Measurements from ENCODE around the gene ZMIZ1. TPM values are rescaled to one million over a fixed set of nuclear protein-coding genes. Genes with fewer than 3 reads are reported as not detected.
A peak's percentile ranks its signal among the peaks of the same experiment; 100 is the strongest.

ZMIZ1 gene
- total and polyA plus RNA-seq, 9 donors: 16.3 to 55.7 (median 38.1) TPM

- no peak overlapping the region for H3K27ac ChIP-seq (ENCODE audit: low read length)
- H3K9me3 ChIP-seq (replicated peaks; ENCODE audit: control insufficient read depth, low read depth, low read length): no peaks in the 10 kb centered on the region
- H3K27me3 ChIP-seq (ENCODE audit: control insufficient read depth, insufficient read depth, low read length): peaks cover 2% of the 10 kb centered on the region
- H3K4me3 ChIP-seq (ENCODE audit: low read length): no peak overlapping the region
- H3K36me3 ChIP-seq (ENCODE audit: control insufficient read depth, insufficient read depth, low read length): no peaks in the 10 kb centered on the region
- DNase-seq: no peak
- peaks cover 8% of the 10 kb centered on the region for H3K4me1 ChIP-seq (ENCODE audit: control insufficient read depth, insufficient read depth, low read length)
- WGBS (ENCODE audit: insufficient coverage): 96% methylated on average over 5 of the region's 7 CpGs
Observed at GRCh38 chr10:79320820-79321493, 252.2 kb downstream of the ZMIZ1 start.

GRCh38 chr10:79321494-79321882 is 252.7 kb downstream of the ZMIZ1 start:
- DNase-seq: no peak
- Histone ChIP-seq H3K27ac (ENCODE audit: low read length) (no peak overlapping the region), H3K36me3 (ENCODE audit: control insufficient read depth, insufficient read depth, low read length) (no peaks in the 10 kb centered on the region), H3K4me3 (ENCODE audit: low read length) (no peak overlapping the region), H3K9me3 (replicated peaks; ENCODE audit: control insufficient read depth, low read depth, low read length) (no peaks in the 10 kb centered on the region), H3K27me3 (ENCODE audit: control insufficient read depth, insufficient read depth, low read length) (peaks cover 2% of the 10 kb centered on the region), H3K4me1 (ENCODE audit: control insufficient read depth, insufficient read depth, low read length) (peaks cover 8% of the 10 kb centered on the region)
- 65% methylated on average over 2 of the region's 2 CpGs for WGBS (ENCODE audit: insufficient coverage)

GRCh38 chr10:79321951-79322350 is 253.2 kb downstream of the ZMIZ1 start:
- peaks cover 8% of the 10 kb centered on the region for H3K4me1 ChIP-seq (ENCODE audit: control insufficient read depth, insufficient read depth, low read length)
- H3K27me3 ChIP-seq (ENCODE audit: control insufficient read depth, insufficient read depth, low read length): peaks cover 2% of the 10 kb centered on the region
- H3K9me3 ChIP-seq (replicated peaks; ENCODE audit: control insufficient read depth, low read depth, low read length): no peaks in the 10 kb centered on the region
- no peak overlapping the region for H3K4me3 ChIP-seq (ENCODE audit: low read length)
- H3K27ac ChIP-seq (ENCODE audit: low read length): no peak overlapping the region
- no peaks in the 10 kb centered on the region for H3K36me3 ChIP-seq (ENCODE audit: control insufficient read depth, insufficient read depth, low read length)
- no peak for DNase-seq

GRCh38 chr10:79322616-79323543 is 254.1 kb downstream of the ZMIZ1 start:
- Histone ChIP-seq H3K27me3 (ENCODE audit: control insufficient read depth, insufficient read depth, low read length) (peaks cover 2% of the 10 kb centered on the region), H3K9me3 (replicated peaks; ENCODE audit: control insufficient read depth, low read depth, low read length) (no peaks in the 10 kb centered on the region), H3K4me3 (ENCODE audit: low read length) (no peak overlapping the region), H3K27ac (ENCODE audit: low read length) (no peak overlapping the region), H3K4me1 (ENCODE audit: control insufficient read depth, insufficient read depth, low read length) (peaks cover 3% of the 10 kb centered on the region), H3K36me3 (ENCODE audit: control insufficient read depth, insufficient read depth, low read length) (no peaks in the 10 kb centered on the region)
- DNase-seq: peak; percentile 65
- WGBS (ENCODE audit: insufficient coverage): 65% methylated on average over 14 of the region's 15 CpGs

- H3K4me1 ChIP-seq (ENCODE audit: control insufficient read depth, insufficient read depth, low read length): peaks cover 3% of the 10 kb centered on the region
- peaks cover 2% of the 10 kb centered on the region for H3K27me3 ChIP-seq (ENCODE audit: control insufficient read depth, insufficient read depth, low read length)
- H3K36me3 ChIP-seq (ENCODE audit: control insufficient read depth, insufficient read depth, low read length): no peaks in the 10 kb centered on the region
- no peaks in the 10 kb centered on the region for H3K9me3 ChIP-seq (replicated peaks; ENCODE audit: control insufficient read depth, low read depth, low read length)
- no peak overlapping the region for H3K27ac ChIP-seq (ENCODE audit: low read length)
- no peak overlapping the region for H3K4me3 ChIP-seq (ENCODE audit: low read length)
- no peak for DNase-seq
- 83% methylated on average over 1 of the region's 1 CpG for WGBS (ENCODE audit: insufficient coverage)
Observed at GRCh38 chr10:79323602-79324001, 254.8 kb downstream of the ZMIZ1 start.

GRCh38 chr10:79324032-79324695 is 255.4 kb downstream of the ZMIZ1 start:
- Histone ChIP-seq H3K27ac (ENCODE audit: low read length) (no peak overlapping the region), H3K27me3 (ENCODE audit: control insufficient read depth, insufficient read depth, low read length) (peaks cover 2% of the 10 kb centered on the region), H3K9me3 (replicated peaks; ENCODE audit: control insufficient read depth, low read depth, low read length) (no peaks in the 10 kb centered on the region), H3K36me3 (ENCODE audit: control insufficient read depth, insufficient read depth, low read length) (no peaks in the 10 kb centered on the region), H3K4me1 (ENCODE audit: control insufficient read depth, insufficient read depth, low read length) (peaks cover 3% of the 10 kb centered on the region), H3K4me3 (ENCODE audit: low read length) (no peak overlapping the region)
- no peak for DNase-seq
- 80% methylated on average over 5 of the region's 10 CpGs for WGBS (ENCODE audit: insufficient coverage)

GRCh38 chr10:79326361-79327089 is 257.8 kb downstream of the ZMIZ1 start:
- H3K4me1 ChIP-seq (ENCODE audit: control insufficient read depth, insufficient read depth, low read length): peaks cover 3% of the 10 kb centered on the region
- no peak overlapping the region for H3K4me3 ChIP-seq (ENCODE audit: low read length)
- H3K27ac ChIP-seq (ENCODE audit: low read length): no peak overlapping the region
- H3K9me3 ChIP-seq (replicated peaks; ENCODE audit: control insufficient read depth, low read depth, low read length): no peaks in the 10 kb centered on the region
- no peaks in the 10 kb centered on the region for H3K36me3 ChIP-seq (ENCODE audit: control insufficient read depth, insufficient read depth, low read length)
- WGBS (ENCODE audit: insufficient coverage): 90% methylated on average over 2 of the region's 3 CpGs
- no peak for DNase-seq
- no peaks in the 10 kb centered on the region for H3K27me3 ChIP-seq (ENCODE audit: control insufficient read depth, insufficient read depth, low read length)

GRCh38 chr10:79327090-79327457 is 258.3 kb downstream of the ZMIZ1 start:
- H3K27ac ChIP-seq (ENCODE audit: low read length): no peak overlapping the region
- no peak overlapping the region for H3K4me3 ChIP-seq (ENCODE audit: low read length)
- no peaks in the 10 kb centered on the region for H3K9me3 ChIP-seq (replicated peaks; ENCODE audit: control insufficient read depth, low read depth, low read length)
- WGBS (ENCODE audit: insufficient coverage): 75% methylated on average over 8 of the region's 8 CpGs
- no peaks in the 10 kb centered on the region for H3K36me3 ChIP-seq (ENCODE audit: control insufficient read depth, insufficient read depth, low read length)
- no peaks in the 10 kb centered on the region for H3K27me3 ChIP-seq (ENCODE audit: control insufficient read depth, insufficient read depth, low read length)
- H3K4me1 ChIP-seq (ENCODE audit: control insufficient read depth, insufficient read depth, low read length): peaks cover 3% of the 10 kb centered on the region
- DNase-seq: no peak

GRCh38 chr10:79328147-79328701 is 259.5 kb downstream of the ZMIZ1 start:
- H3K36me3 ChIP-seq (ENCODE audit: control insufficient read depth, insufficient read depth, low read length): no peaks in the 10 kb centered on the region
- DNase-seq: no peak
- 79% methylated on average over 5 of the region's 6 CpGs for WGBS (ENCODE audit: insufficient coverage)
- no peak overlapping the region for H3K4me3 ChIP-seq (ENCODE audit: low read length)
- no peaks in the 10 kb centered on the region for H3K4me1 ChIP-seq (ENCODE audit: control insufficient read depth, insufficient read depth, low read length)
- H3K27ac ChIP-seq (ENCODE audit: low read length): no peak overlapping the region
- H3K9me3 ChIP-seq (replicated peaks; ENCODE audit: control insufficient read depth, low read depth, low read length): peaks cover 2% of the 10 kb centered on the region
- no peaks in the 10 kb centered on the region for H3K27me3 ChIP-seq (ENCODE audit: control insufficient read depth, insufficient read depth, low read length)
